GM18873 (cell line): ENCODE results near the gene SMIM30.
A peak's percentile ranks its signal among the peaks of the same experiment; 100 is the strongest.
"Not testable (repeated sequence)": the region's sequence is repeated elsewhere in the genome, so short reads cannot be mapped to it uniquely, and the experiment has no call there.

Experiments
- ATAC-seq: cut with Tn5 transposase; IDR thresholded peaks from one replicate; pipeline ENCODE4 v1.9.1; 2021; ENCODE audit warnings: mild to moderate bottlenecking, moderate library complexity, moderate number of reproducible peaks; ENCODE audit not compliant: unreplicated experiment, low FRiP score

The SMIM30 gene, protein sequence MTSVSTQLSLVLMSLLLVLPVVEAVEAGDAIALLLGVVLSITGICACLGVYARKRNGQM

DNA sequence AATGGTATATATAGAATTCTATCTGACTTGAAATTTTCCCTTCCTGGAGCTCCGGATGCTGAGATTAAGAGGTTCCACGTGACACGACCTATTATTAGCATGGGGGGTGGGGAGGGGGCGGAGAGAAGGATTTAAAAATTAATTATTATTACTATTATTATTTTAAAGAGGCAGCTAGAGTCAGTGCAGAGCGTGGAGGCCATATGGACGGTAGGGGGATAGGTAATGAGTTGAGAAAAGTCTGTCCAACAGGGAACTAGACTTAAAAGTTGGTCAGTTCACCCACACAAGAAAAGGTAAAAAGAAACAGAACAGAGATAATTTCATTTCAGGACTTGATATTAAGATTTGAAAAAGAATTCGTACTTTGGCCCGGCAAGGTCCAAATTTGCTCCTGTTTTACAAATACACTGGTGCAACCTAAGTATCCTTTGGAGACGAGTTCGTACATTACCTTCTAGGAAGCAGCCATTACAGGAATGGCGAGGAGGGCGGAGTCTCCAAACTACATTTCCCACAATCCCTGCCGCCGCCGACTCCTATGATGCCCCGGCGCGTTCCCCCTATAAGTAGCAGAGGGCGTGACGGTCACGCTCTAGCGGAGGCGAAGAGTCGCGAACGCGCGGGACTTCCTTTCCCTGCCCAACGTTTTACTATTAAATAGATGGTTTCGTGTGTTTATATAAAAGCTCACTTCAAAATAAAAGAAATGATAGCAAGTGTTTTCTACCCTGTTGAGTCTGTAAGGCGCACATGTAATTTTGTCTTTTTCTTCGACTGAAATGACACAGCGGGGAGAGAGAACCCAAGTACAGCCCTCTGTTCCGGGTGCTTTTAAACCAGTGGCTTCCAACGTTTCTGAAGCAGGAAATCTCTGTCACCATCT, at the start of gene SMIM30:
Gene SMIM30, minus strand, starts transcription at position 481 of the 886 bp plus-strand sequence. CDS start 976 bp downstream, outside the sequence.
- ATAC-seq, result peak; percentile 100

DNA sequence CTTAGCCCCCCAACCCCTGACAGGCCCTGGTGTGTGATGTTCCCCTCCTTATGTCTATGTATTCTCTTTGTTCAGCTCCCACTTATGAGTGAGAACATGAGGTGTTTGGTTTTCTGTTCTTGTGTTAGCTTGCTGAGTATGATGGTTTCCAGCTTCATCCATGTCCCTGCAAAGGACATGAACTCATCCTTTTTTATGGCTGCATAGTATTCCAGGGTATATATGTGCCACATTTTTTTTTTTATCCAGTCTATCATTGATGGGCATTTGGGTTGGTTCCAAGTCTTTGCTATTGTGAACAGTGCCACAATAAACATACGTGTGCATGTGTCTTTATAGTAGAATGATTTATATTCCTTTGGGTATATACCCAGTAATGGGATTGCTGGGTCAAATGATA, 47.8 kb upstream of the SMIM30 start:
- ATAC-seq, result not testable (repeated sequence)

DNA sequence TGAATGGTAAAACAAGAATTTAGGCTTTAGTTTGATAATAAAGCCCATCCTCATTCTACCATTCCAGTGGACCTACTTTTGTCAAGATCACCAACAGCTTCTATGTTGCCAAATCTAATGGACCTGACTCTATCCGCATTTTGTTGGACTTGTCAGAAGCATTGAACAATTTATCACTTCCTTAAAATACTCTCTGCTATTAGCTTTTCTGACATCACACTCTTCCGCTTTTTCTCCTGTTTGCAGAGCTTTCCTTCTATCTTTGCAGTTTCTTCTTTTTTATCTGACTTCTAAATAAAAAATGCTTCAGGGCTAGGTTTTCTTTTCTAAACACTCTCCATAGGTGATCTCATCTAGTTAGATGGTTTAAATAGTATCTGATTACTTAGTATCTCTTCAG, 42.7 kb upstream of the SMIM30 start:
- ATAC-seq, result no peak

DNA sequence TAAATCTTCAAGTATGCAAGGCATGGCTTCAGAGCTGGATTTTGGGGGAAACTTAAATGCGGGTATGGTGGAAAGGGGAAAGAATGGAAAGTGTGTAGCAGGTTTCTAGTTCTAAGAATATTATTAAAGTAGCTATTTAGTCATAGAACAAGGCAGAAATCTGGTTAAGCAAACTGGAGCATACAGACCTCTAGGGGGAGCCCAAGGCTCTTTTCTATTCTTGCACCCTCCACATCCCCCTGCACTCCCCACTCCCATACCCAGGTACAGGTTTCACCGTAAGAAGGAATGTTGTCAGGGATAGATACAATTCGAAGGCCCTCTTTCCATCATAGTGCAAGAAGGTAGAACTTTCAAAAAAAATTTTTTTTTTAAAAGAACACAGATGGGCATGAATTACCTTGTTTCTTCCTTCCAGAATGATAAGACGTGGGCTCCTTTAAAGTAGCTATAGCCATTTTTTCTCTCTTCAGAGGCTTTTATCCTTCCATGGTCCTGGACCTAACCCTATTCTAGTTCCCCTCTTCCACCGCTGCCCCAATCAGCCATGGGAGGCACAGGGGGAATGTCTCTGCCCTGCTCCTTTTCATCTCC, 41.5 kb upstream of the SMIM30 start:
- no peak for ATAC-seq

DNA sequence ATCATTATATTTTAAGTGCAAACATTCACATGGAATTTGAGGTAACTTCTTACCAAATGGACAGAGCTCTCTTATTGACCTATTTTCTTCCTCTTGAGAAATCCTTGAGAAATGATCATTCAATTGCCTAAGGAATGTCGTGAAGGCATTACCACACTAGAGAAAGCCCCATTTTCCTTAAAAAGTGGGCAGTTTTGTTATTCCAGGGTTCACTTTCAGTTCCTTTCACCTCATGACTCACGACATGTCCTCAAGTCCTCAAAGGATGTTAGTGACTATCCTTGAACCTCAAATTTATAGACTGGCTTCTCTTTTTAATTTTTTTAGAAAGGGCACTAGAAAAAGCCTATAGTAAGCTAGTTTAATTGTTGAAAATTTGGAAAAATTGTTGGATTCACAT, 40.4 kb upstream of the SMIM30 start:
- ATAC-seq, result no peak

GRCh38 chr7:113154117-113154516, 35.8 kb upstream of the SMIM30 start:
- ATAC-seq, result no peak

- no peak for ATAC-seq
These were observed 26.5 kb upstream of the SMIM30 start for GRCh38 chr7:113144817-113145216.

DNA sequence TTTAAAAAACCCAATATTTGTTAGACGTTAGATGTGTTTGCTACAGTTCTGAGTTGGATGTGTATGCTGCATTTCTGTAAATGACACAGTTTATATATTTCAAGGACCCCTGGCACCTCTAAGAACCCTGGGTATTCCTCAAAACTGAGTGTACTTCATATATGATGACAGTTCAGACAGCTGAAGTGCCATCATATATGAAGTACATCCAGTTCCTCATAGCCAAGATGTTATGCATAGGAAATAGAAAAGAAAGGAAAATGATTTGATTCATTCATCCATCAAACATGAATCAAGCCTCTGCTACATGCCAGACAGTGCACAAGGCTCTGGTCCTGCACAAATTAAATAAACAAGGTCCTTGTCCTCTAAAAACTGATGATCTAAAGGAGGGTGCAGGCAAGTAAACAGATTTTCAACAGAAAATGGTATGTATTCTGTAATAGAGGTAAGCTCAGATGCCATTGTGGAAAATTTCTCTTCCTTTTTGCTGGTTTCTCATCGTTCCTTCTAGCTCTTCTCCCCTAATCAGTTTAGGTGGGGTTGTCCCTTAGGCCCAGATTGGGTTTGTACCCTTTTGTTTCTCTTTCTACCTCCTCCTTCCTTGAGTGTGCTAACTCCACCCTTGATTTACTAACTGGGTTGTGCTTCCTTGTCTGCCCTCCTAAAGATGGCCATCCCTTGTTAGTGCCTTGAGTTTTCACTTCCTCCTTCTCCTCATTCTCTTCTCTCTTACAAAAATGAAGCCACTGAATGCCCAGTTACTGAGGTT, 25.3 kb upstream of the SMIM30 start:
- ATAC-seq, result no peak

DNA sequence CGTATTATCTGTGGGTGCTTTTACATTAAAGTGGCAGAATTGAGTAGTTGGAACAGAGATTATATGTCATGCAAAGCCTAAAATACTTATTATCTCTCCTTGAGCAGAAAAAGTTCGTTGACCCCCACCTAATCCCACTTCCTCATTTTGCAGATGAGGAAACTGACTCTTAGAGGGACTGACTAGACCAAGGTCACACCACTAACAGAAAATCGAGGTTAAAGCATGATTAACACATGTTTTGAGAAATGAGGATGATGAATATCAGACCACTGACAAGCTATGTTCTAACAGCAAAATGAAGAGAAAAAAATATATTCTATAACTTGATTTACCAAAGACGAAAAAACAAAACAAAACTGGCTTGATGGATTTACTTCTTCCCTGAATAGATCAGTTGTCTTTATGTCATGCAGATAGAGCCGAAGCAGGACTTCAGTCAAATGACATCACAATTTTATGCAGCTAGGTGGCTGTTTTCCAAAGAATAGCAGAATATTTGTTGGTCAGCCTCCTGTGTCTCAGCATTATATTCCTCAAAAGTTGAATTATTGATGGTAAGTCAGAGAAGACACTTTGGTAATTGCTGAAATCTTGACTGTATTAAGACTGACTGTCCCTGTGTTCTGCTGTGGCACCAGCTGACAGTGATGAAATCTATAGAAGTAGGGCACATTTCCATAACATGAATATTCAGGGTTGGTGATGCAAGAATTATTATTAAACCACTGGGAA, 24.2 kb upstream of the SMIM30 start:
- ATAC-seq, result peak; percentile 66

GRCh38 chr7:113141803-113142202, 23.4 kb upstream of the SMIM30 start:
- no peak for ATAC-seq

GRCh38 chr7:113140956-113141355, 22.6 kb upstream of the SMIM30 start:
- ATAC-seq, result no peak

DNA sequence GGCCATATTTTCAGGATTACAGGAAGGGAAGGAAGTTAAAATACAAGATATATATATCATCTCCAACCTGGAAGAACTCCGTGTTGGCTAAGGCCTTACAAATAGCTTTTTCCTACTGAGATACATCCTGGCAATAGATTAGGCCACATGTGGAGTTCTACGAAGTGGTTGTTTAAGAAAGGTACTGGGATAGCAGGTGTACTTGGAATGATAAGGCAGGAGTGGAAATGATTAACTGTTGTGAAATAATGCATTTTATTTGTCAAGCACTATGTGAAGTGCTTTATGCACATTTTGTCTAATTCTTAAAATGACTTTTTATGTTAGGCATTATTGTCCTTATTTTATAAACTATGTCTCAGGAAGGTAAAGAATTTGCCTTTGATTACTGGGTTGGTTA, 18.9 kb upstream of the SMIM30 start:
- no peak for ATAC-seq

- no peak for ATAC-seq
These were observed 15.7 kb upstream of the SMIM30 start for GRCh38 chr7:113134025-113134424.

GRCh38 chr7:113131367-113131766, 13.0 kb upstream of the SMIM30 start:
- ATAC-seq, result no peak

DNA sequence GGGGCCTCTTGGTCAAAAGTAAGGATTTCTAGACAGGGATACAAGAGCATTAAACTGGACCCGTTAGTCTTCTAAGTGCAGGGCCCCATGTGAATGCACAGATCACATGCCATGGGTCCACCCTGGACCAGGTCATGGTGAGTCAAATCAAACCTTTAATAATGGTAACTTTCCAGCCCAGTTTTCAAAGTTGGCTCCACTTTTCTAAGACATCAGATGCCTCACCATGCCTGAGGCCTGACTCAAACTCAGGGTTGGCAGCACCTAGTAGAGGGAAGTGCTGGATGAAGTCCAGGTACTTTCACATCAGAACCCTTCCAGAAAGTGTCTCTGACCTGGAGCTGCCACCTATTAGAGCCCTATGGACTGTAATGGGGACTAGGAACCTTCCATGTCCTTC, 9.7 kb upstream of the SMIM30 start:
- no peak for ATAC-seq

GRCh38 chr7:113125728-113126127, 7.4 kb upstream of the SMIM30 start:
- ATAC-seq, result no peak

- no peak for ATAC-seq
These were observed 4.4 kb upstream of the SMIM30 start for GRCh38 chr7:113122744-113123143.

DNA sequence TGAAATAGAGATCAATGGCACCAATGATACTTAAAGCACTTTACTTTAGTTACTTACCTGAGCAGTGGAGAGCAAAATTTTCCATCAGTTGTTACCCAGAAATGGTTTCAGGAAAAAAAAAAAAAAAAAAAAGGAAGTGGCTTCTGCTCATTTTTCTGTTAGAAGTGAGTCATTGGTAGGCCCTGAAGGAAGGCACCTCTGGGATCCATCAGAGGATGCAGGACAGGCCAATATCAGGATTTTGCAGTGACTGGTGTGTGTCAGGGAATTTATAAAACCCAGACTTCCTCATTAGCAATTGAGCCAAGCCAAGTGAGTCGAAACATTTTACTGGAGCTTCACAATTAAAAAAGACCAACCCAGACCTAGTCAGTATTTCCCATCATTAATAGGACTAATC, 2.3 kb upstream of the SMIM30 start:
- no peak for ATAC-seq

GRCh38 chr7:113119429-113119828, 1.1 kb upstream of the SMIM30 start:
- ATAC-seq, result no peak

DNA sequence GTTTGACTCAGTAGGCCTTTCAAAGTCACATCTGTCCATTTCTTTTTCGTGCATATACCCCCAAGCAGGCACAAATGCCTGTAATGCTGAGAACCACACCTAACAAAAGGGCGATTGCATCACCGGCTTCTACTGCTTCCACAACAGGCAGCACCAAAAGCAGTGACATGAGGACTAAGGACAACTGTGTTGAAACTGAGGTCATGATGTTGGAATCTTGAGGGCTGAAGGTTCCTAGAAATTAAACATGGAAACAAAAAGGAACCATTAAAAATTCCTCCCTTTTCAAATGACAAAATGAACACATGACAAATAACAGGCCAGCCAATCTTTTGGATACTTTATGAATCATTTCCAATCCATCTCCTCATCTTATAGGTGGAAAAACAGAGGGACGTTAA, 980 bp downstream of the SMIM30 start:
- not testable (repeated sequence) for ATAC-seq
